HG02678 (cell line): ENCODE results near the gene RIMBP2.

Source experiments
- ATAC-seq: cut with Tn5 transposase; IDR thresholded peaks from one replicate; pipeline ENCODE4 v1.9.1; 2021; ENCODE audit warnings: mild to moderate bottlenecking, moderate library complexity; ENCODE audit not compliant: unreplicated experiment

The RIMBP2 gene

DNA sequence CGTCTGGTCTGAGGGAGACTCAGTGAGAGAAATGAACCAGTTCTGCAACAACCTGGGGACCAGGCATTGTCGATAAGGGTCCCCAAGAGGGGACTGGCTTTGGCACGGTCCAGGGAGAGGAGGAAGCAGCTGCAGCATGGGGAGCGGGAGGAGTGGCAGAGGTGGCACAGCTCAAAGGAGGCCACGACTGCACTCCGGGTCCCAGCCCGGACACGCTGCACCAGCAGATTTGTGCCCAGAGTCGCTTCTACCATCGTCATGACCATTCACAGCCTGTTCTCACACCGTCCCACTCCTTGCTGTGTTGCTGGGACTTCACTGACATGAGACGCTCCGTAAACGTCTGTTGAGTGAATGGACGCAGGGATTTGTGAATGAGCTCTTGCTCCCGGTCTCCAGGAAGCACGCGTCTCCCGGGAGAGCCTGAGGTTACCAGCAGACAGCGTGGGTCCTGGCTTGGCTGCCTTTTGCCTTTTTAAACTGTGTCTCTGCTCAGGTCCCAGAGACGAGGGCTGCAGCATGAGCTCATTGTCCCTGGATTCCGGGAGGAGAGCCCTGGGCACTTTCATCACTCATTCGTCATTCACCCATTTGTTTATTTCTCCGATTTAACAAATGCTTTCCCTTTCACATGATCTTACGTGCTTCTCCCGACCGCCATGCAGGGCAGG is 241.4 kb downstream of the RIMBP2 start:
- ATAC-seq = no peak

DNA sequence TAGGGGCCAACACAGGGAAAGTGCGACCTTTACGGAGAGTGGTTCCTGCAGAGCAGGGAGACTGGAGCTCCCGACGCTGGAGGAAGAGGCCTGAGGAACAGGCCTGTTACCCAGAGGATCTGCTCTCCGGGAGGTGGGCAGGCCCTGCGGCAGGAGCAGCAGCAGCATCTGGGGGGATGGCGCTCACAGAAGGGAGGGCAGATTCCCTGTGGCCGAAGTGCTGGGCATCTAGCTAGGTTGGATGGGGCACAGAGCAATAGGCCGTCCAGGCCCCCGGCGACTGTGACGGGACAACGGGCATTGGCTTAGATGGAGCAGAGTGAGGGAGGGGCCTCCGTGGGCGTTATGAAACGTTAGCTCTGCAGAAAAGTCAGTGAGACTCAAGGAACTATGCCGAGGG is 242.8 kb downstream of the RIMBP2 start:
- ATAC-seq = no peak

DNA sequence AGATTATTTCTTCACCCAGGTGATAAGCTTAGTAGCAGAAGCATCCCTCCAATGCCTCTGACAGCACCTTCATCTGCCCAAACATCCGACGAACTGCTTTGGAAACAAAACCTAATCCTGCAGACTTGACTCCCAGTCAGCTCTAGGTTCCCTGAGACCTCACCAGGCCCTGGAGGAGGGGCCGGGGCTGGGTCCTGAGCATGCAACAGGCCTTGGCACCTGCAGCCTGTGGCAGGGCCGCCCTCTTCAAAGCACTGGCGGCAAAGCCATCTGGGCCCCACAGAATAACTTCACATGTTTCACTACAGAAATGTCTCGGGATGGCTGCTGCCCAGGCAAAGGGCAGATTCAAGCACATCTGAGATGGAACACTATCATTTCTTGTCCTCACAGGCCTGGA is 245.1 kb downstream of the RIMBP2 start:
- no peak for ATAC-seq

DNA sequence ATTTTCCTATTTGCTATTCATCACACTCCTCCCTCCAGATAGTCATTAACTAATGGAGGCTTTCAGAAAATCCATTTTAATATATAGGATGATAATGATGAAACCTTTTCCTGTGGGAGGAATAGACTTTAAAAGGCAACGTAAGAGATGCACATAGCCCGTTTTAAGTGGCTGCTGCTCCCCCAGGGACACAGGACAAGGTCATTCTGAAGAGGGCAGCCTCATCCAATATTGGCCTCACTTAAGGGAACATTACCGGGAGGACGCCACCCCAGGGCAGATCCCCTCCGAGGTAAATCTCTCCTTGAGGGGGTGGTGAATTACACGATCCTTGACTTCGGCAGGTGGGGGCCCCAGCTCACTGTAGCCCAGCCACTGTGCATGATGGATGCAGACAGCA is 246.5 kb downstream of the RIMBP2 start:
- ATAC-seq = no peak

DNA sequence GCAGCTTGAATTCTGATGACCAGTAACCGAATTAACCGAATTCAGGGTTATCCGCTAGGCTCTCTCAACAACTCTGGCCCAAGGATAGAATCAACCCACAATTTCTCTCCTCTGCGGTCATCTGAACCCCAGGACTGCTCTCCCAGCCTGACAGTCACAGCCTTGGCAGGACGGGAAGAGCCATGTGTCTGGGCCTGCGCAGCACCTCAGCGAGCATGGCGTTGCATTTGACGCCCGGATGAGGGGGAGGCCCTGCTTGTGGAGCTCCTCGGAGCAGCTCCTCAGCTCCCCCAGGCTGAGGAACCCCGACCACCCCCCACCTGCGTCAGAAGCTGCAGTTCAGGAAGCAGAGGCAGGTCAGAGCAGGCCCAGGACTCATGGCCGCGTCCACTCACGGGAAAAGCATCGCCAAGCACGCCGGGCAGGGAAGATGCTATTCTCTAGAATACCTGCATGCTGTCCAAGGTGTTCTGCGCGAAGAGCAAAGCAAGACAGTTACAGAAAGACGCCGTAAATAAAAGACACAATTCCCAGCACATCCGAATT is 247.3 kb downstream of the RIMBP2 start:
- ATAC-seq = no peak

DNA sequence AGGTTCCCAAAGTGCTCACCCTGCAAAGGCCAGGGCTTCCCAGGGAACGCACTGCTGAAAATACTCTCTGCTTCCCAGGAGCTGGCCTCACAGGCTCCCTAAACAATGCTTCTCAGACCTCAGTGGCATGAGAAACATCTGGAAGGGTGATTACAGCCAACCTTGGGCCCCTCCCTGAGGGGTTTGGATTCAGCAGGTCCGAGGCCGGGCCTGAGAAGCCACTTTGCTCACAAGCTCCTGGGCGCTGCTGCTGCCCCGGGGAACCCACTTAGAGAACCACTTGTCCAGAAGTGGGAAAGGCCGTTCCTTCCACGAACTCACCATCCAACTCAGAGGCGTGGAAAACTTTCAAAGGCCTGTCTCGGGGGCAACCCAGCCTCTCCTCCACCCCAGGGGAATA is 247.9 kb downstream of the RIMBP2 start:
- ATAC-seq = no peak

DNA sequence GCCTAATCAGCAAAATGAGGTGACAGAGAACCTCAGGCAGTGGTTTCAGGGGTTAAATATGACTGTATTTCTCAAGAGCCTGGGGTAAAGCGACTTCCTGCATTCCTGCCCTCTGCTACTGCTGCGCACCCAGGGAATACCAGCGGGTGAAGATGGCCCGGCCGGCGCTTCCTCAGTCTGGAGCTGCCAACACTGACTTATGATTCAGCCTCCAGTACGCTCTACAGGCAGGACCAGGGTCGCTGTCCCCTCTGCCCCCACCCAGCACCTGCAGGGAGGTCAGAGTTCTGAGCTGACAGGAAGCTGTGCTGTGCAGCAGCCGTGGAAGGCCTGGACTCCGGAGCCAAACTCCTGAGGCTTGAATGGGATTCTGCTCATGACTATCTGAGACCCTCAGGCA is 250.5 kb downstream of the RIMBP2 start:
- no peak for ATAC-seq

DNA sequence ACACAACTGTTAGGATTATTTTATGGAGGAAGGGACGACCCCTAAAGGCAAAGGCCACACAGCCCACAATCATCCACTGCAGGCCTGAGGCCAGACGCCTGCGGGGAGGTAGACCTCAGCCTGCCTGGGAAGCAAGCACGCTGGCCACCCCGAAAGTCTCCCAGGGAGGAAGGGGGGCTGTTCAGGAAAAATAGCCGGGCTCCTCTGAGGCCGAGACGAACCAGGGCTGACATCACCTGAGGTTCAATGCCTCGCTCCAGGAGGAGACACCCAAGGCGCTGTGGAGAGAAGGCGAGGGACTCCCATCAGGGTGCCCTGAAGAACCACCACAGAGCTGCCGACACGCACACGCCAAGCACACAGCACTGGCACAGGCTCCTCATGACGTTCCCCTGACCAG is 251.1 kb downstream of the RIMBP2 start:
- ATAC-seq = no peak

DNA sequence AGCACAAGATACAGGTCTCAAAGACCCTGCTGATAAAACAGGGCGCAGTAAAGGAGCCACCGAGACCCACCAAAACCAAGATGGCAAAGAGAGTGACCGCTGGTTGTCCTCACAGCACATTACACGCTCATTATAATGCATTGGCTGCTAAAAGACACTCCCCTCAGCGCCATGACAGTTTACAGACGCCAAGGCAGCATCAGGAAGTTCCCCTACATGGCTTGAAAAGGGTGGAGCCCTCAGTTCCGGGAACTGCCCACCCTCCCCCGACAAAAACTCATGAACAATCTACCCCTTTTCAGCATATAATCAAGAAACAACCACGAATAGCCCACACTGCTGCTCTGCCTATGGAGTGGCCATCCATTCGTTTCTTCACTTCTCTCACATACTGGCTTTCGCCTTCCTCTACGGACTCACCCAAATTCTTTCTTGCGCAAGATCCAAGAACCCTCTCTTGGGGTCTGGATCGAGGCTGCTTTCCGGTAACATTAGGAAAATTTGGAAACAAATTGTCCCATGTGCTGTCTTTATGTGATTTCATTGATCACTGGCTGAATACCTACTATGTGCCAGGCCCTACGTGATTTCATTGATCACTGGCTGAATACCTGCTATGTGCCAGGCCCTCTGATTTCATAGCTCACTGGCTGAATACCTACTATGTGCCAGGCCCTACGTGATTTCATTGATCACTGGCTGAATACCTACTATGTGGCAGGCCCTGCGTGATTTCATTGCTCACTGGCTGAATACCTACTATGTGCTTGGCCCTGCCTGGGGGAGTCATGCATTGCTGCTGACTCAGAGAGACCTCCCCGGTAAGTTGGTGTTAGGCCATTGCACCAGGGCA is 252.1 kb downstream of the RIMBP2 start:
- ATAC-seq = no peak

DNA sequence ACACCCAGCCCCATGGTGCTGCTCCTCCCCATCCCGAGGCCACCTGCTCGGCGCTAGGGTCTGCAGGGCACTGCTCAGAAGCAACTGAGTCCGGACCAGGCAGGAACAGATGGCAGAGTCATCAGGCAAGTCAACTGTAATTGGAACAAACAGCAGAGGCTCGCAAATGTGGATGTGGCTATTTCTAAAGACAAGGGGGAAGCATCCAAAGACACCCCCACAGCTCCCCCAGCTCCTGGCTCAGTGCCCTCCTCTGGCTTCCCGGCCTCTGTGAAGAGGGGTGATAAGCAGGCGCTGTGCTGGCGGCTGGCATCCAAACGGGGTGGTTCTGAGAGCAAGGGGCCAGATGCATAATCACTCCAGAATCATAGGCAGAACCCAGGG is 252.8 kb downstream of the RIMBP2 start:
- ATAC-seq = no peak

DNA sequence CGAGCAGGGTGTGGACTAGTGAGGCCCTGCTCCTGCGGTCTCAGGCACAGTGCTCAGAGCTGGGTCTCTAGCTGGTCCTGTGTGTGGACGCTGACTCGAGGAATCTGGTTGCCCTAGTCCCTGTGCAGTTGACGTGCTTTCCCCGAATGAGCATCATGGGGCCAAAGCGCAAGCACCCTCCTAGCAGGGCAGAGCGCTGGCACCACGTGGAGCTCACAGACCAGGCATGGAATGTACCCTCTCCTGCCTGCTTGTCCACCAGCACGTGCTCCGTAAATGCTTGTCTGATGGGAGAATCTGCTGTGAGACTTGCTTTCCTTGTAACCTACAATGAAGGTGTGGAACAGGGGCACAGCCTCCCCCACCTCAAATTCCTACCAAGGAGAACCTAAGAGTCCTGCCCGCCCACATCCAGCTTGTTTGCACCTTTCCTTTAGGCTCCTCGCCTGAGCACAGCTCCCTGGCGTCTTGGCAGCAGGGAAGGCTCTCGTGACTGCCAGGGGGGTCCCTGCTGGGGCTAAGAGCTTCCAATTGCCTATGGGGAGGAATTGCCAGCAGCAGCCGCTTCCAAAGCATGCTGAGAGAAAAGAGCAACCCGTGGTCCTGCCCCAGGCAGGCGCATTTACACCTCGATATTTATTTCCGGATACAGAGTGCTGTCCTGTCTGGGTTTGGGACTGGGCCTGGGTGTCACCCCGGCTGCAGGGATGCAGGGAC is 253.4 kb downstream of the RIMBP2 start:
- ATAC-seq = no peak

DNA sequence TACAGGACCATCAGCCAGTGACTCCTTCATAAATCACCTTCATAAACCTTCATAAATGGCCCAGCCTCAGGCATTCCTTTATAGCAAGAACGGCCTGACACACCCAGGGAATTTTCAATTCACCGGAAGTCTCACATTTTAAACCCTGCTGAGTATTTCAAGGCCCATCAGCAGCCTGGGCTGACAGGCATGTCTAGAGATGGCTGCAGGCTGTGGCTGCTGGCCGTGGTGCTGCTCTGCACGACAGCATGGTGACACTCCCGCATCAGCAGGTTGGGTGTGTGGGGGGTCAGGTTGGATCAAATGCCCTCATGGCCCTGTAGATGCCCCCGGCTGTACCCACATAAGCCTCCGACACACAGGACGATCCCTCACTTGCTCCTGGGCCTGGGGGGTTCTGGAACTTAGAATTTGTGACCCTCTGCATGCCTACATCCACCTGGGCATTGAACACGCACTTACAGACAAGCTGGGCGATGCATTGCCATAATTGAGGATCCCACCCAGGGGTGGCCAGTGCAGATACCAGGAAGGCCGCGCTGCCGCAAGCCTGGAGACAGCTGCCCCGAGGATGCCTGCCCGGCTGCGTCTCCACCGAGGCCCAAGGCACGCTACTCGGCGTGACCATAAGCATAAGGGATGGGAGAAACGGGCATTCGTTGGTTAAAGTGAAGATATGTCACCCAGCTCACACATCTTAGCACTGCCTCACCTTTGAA is 254.1 kb downstream of the RIMBP2 start:
- no peak for ATAC-seq

DNA sequence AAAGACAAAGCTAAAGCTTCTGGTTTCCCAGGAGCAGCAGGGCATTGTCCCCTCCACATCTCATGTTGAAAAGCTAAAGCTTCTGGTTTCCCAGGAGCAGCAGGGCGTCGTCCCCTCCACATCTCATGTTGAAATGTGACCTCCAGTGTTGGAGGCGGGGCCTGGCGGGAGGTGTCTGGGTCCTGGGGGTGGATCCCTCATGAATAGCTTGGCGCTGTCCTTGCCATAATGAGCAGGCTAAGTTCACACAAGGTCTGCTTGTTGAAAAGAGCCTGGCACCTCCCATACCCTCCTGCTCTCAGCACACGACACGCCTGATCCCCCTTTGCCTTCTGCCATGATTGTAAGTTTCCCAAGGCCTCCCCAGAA is 254.7 kb downstream of the RIMBP2 start:
- ATAC-seq = no peak

DNA sequence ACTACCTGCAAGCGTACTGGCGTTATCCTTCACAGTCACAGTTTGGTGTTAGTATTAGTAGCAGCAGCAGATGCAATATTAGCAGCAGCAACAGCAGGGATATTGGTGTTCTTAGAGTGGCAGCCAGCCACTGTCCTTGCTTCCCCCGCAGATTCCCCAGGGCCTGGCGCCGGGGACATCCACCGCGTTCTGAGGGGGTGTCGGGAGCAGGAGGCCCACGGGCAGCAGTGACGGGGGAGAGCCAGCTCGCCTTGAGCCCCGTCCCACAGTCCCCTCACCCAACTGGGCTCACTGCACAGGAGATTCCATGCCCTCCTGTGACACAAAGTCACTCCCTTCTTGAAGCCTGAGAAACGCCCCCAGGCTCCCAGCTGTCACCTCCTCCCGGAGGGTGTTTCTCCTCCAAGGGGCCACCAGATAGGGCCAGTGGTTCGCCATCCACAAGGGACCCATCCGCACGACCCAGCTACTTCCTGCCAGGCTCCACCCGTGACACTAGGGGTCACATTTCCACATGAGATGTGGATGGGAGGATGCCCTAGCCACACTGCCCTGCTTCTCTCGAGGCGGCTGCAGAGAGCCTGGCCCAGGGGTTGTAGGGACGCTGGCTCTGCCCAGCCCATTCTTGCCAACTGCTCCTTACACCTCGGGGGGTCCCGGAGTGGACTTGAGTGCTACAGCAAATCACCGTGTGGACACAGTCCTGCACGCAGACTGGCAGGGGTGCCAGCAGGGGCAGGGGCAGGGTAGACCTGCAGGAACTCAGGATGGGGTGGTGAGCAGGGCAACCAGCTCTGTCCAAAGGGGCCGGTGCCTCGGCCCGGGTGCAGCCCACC is 255.3 kb downstream of the RIMBP2 start:
- no peak for ATAC-seq

DNA sequence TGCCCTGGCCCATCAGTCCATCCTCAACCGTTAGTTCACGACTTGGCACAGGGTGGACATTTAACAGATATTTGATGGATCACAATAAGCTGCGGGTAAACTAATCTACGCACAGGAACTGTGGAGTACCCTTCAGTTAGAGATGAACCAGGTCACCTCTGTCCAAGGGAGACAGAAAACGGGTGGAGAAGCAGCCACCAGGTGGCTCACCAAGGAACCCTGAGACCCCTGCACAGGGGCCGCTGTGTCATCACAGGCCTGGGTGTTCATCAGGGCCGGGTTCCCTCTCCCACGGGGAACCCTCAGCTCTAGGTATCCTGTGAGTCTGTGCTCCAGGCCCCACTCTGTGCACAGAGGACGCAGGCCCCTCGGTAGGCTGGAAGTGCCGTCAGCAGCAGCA is 256.2 kb downstream of the RIMBP2 start:
- ATAC-seq = no peak

DNA sequence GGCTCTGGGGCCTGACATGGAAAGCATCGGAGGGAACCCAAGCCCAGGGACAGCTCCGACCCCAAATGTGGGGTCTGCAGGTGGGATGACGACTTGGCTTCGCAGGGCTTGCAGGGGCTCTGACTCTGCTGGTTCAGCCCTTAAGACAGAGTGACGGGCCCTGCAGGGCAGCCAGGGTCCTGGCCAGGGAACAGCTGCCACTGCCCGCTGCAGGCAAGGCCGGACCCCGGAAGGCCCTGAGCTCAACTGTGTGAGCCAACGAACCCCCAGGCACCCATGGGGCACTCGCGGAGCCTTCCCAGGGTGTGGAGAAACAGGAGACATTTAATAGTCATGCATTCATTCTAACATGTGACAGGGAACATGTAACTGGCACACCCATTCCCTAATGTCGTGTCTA is 257.8 kb downstream of the RIMBP2 start:
- no peak for ATAC-seq

DNA sequence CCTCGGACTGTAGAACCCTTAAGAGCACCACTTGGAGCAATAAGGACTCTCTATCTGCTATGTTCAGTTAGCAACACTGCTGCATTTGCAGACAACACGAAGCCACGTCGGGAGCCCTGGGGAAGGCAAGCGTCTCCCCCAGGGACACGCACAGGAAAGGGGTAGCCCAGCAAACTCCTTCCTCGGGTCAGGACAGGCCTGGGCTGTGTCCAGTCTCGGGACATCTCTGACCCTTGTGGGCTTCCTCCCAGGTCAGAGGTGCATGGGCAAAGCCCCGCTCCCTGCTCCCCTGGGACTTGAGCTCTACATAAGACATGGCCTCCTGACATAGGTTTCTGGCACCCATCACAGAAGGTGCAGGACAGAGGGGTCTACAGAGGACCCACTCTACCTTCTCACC is 258.9 kb downstream of the RIMBP2 start:
- no peak for ATAC-seq

DNA sequence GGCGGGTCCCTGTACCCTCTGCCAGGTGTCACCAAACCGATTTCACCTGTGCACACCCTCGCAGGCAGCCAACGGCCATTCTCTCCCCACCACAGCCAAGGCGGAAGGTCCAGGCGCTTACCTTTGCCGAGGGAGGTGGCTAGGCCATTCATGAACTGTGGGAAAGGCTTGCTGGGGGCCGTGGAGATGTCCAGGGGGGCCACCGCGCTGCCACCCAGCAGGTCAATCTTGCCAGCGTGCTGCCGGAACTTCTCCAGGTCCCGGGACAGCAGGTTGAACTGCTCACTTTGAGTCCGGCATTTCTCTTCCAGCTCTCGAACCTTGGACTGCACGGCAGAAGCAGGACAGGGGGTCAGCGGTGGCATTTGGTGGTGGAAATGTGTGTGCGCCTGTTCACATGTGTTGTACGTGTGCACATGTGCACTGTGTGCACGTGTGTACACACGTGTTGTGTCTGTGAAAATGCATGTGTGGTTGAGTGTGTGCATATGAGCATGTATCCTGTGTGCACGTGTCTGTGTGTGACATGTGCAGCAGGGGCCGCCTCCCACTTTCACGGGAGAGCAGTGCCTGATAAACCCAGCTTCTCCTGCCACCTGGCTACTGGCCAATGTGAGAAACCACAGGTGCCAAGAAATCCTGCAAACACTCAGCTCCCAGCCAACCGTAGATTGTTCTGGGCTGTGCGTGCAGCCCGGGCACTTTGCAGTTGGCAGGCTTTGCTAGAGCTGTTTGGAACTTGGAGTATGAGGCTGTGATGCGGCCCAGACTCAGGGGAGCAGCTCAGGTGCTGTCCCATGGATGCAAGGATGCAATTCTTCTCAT is 259.5 kb downstream of the RIMBP2 start:
- ATAC-seq = no peak

DNA sequence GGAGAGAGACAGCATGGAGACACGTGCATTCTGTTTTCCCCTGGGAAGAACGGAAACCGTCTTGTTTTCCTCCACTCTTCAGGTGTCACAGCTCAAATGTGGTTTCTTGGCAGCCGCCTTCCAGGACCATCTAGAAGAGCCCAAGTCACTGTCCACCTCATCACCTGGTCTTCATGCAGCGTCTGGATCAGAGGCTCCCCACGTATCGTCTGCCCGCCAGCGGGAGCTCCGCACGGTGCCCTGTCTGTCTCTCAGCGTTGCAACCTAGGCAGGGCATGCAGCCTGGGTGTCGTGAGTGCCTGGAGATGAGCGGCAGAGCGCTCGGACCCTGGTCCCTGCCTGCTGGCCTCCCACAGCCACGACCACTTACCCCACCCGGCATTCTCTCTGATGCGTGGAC is 260.9 kb downstream of the RIMBP2 start:
- ATAC-seq = no peak
